GM19455 (cell line): ENCODE measurements around the gene CUX1.
"Not testable (repeated sequence)": the region's sequence is repeated elsewhere in the genome, so short reads cannot be mapped to it uniquely, and the experiment has no call there.

Experiments used
- ATAC-seq: cut with Tn5 transposase; IDR thresholded peaks from one replicate; pipeline ENCODE4 v1.9.1; 2021; ENCODE audit not compliant: unreplicated experiment

Gene CUX1

DNA sequence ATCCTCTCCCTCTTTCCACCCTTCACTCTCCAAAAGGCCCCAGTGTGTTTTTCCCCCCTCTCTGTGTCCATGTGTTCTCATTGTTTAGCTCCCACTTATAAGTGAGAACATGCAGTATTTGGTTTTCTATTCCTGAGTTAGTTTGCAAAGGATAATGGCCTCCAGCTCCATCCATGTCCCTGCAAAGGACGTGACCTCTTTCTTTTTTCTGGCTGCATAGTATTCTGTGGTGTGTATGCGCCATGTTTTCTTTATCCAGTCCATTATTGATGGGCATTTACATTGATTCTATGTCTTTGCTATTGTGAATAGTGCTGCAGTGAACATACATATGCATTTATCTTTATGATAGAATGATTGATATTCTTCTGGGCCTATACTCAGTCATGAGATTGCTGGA, 31.9 kb downstream of the CUX1 start:
- ATAC-seq: not testable (repeated sequence)

DNA sequence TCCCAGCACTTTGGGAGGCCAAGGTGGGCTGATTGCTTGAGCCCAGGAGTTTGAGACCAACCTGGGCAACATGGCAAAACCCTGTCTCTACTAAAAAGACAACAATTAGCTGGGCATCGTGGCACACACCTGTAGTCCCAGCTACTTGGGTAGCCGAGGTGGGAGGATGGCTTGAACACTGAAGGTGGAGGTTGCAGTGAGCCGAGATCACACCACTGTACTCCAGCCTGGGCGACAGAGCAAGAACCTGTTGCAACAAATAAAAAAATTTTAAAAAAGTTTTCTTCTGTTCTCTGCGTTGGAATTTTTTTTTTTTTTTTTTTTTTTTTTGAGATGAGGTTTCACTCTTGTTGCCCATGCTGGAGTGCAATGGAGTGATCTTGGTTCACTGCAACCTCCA, 34.9 kb downstream of the CUX1 start:
- not testable (repeated sequence) for ATAC-seq

DNA sequence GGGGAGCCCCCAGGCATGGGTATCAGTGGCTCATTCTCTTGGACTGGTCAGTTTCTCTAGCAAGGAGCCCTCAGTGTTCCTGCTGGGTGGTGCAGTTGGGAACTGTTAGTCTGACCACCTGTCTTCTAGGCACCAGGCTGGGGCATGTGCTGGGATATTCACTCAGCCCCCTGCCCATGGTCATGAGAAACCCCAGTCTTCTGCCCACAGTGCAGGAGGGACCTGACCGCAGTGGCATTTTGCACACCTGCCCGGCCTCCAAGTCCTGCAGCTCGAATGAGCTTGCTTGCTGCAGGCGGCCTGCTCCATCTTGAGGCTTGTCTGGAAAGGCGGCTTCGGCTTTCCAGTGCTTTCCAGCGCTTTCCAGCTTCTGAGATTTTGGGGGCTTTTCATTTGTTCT, 36.3 kb downstream of the CUX1 start:
- ATAC-seq: no peak

DNA sequence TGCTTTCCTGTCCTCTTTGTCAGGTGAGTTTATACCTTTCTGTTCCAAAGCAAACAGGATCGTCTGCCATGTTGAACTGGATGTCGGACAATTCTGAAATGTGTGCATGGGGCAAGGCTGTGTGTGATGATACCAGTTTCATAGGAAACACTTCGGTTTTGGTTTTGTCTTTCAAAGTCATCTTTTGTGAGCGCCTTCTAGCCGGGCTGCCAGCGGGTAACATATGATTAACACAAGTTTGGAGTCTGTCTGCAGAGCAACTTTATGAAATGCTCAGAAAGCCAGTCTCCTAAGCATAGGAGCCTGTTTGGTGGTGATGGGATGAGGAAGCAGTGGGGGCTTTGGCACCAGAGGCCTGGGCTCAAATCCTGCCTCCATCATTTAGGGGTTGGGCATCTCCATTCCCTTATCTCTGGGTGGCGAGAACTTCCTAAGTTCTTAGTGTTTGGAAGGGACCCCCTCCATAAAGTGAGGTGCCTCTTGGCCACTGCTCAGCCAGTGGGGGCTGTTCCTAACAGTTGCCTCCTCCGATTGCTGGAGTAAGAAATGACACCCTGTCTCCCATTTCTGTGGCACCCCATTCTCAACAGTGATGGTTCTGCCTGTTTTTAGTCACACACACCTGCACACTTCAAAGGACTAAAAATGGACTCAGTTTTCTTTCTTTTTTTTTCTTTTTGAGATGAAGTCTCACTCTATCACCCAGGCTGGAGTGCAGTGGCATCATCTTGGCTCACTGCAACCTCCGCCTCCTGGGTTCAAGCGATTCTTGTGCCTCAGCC, 36.8 kb downstream of the CUX1 start:
- no peak for ATAC-seq

DNA sequence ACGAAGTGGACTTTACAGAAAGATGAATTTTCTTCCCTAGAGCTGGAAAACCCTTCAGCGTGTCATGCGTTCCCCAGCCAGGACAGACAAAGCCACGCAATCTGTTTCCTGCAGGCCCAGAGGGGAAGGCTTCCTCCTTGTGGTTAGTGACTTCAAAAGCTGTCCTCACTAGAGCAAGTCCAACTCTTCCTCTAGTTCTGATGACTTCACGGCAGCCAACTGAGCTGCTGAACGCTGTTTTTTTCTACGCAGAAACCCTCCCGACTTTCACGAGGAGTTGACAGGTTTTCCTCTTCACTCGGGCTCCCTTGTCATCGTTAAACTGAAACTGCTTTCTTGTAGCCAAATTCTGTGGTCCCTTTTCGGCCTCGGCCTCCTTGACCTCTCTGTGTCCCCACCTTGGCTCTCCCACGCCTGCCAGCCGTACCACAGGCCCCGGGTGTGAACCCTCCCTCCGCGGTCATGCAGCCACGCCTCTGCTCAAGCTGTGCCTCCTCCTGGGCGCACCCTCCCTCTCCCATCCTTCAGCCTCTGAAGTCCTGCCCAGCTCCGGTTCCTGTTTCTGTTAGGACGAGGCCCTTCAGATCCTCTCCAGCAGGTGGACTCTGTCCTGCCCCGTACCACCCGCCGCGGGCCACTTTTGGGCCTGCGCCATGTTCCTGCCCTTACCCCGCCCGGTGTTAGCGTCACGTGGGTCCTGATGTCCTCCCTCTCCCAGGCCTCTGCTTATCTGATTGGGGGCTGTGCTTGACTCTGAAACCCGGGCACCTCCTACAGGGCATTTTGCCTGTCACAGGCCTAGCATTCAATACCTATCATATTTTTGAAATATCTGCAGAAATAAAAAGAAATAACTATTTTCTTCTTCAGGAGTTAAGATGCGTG, 39.3 kb downstream of the CUX1 start:
- ATAC-seq: peak; percentile 91

DNA sequence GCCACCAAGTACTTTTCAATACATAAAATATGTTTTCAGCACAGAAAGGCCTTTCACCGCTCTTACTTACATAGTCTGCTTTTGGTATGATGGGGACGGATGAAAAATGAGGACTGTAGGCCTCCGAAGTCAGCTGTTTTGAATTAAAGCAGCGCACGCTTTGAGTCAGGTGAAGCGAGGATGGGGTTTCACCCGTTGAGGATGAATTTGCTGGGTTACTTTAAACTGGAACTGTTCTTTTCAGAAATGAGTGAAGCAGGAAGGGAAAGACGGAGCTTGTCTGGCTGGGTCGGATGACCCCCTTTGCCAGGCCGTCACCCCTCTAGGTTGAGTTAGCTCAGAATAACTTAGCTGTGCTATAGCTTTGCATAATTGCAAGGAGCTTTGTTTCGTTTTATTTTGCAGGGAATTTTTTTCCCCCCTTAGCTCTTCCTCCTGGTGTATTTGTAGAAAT, 40.0 kb downstream of the CUX1 start:
- ATAC-seq: peak; percentile 37

DNA sequence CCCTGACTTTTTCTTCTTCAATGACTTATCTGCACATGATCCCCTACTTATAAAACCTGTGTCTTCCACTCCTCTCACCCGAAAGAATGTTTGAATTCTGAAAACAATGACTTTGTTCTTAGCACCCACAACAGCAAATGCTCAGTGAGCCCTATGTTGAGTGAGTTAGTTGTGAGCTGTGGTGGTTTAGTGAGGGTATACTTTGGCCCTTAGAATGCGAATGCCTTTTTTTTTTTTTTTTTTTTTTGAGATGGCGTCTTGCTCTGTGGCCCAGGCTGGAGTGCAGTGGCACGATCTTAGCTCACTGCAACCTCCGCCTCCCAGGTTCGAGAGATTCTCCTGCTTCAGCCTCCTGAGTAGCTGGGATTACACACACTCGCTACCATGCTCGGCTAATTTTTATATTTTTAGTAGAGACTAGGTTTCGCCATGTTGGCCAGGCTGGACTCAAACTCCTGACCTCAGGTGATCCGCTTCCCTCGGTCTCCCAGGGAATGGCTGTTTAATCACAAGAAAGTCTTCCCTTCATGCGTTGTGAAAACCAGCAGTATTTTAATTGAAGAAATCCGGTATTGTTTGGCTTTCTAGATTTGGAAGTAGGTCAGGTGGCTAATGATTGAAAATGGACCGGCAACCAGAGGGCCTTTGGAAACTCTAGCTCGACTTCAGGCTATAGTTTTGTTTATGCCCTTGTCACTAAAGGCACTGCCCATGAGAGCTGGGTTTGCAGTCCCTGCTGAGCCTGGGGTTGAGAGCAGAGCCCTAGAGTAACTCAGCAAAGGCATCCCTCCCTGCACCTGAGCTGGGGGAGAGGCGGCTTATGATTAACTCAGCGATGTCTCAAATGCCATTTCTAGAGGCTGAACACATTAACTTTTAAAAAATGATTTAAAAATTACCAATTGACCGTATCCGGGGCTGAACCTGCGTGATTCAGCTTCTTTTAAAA, 41.3 kb downstream of the CUX1 start:
- no peak for ATAC-seq

DNA sequence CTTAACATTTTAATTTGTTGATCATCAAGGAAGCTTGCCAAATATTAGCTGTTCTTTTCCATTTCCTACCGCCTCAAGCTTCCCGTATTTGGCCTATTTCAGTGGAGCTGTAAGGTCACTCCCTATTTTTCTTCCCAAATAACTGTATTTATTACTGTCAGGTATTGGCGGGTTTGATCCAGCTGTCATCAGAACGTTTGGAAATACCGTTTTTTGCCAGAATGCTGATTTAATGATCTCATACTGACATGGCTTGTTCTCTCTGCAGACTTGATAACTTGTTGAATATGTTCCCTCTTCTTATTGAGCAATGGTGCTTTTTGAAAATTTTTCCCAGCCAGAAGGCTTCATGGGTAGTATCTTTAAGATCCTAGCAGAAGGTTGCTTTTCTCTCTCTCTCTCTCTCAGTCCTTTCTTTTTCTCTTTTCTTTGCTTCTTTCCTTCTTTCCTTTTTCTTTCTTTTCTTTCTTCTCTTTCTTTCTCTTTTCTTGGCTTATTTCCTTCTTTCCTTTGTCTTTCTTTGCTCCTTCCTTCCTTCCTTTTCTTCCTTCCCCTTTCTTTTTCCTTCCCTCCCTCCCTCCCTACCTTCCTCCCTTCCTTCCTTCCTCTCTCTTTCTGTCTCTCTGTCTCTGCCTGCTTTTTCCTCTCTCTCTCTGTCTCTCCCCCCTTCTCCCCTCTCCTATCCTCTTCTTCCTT, 42.1 kb downstream of the CUX1 start:
- no peak for ATAC-seq

DNA sequence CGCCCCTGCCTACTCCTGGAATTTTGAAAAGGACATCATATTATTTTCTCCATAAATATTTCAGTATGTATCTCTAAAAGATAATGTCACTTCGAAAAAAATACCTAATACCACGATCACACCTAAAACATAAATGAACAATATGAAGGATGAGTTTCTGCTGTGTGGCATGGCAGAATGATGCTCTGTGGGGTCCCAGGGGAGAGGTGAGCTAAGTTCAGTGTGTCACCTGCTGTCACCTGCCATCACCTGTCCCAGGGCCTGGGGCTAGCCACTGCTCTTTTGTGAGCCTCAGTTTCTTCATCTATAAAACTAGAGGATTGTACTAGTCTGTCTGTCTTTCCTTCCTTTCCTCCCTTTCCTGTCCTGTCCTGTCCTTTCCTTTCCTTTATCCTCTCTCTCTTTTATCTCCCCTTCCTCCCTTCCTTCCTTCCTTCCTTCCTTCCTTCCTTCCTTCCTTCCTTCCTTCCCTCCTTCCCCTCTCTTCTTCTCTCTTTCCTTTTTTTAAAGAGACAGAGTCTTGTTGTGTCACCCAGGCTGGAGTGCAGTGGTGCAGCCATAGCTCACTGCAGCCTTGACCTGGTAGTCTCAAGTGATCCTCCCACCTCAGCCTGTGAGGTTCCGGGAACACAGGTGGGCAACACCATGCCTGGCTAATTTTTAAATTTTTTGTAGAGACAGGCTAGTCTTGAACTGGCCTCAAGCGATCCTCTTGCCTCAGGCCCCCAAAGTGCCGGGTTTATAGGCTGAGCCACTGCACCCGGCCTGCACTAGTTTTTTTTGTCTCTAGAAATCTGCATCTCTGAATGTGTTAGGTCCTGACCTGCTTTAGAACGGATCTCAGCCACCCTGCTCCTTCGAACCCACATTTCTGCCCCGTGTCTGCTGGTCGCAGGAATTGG, 43.1 kb downstream of the CUX1 start:
- no peak for ATAC-seq

DNA sequence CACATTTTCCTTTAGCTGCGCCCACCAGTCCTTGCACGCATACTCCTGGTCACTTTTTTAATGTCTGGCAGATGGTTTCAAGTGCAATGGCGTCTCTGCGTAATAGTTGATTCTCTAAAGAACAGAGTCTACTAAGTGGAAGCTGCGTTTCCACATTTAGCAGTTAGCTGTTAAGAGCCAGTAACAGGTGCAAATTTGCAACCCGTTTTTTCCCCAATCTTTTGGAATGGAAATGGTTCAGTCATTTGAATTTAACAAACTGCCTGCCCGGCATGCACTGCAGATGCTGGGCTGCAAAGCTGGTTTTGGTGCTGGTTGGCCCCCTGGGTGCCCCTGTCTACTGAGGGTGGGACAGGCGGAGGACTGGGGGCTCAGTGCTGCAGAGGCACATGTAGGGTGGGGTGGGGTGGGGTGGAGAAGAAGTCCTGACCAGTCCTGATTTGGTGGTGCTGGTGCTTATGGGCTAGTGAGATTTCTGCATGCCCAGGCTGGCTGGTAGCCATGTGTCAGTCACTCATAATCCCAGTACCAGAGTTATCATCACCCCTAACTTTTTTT, 43.9 kb downstream of the CUX1 start:
- ATAC-seq: no peak

DNA sequence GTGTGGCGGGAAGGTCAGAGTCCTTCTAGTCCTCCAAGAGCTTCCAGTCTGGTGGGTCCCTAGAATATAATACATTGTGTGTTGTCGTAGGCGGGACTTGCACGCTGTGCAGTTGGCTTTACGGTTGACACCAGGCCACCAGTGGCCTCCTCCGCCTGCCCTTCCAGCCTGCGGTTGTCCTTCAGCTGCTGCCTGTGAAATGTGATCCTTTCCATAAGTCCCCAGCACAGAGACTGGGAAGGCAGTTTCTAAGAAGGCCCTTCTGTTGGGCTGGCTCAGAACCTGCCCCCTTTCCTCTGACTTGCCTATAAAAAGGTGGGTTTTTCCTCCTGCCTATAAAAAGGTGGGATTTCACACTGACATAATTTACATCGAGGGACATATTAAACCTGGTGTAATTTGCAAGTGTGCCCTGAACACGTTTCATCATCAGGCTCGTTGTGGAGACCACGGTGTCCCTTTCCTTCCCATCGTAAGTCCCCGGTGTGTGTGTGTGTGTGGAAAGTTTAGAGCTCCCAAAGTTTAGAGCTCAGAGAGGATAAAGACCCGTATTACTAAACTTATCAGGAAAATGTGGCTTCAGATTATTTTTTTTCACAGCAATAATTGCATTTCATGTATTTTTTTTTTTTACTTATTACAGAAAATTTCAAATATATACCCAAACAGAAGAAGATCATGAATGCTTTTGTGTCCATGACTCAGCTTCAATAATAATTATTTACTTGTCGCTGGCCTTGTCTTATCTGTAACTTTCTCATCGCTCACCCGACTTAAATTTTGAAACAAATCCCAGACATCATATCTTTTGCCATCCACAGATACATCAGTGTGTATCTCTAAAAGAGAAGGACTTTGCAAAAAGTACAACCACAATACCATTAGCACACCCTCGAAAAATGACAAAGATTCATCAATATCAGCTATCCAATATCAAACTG, 45.1 kb downstream of the CUX1 start:
- no peak for ATAC-seq

DNA sequence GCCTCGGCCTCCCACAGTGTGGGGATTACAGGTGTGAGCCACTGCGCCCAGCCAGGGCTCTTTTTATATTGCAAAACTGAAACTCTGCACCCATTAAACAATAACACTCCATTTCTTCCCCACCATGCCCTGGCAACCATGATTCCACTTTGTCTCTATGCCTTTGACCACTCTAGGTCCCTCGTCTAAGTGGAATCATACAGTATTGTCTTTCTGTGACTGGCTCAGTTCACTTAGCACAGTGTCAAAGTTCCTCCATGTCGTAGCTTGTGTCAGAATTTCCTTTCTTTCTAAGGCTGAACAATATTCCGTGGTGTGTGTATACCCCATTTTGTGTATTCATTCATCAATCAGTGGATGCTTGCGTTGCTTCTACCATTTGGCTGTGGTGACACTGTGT, 46.2 kb downstream of the CUX1 start:
- ATAC-seq: no peak

DNA sequence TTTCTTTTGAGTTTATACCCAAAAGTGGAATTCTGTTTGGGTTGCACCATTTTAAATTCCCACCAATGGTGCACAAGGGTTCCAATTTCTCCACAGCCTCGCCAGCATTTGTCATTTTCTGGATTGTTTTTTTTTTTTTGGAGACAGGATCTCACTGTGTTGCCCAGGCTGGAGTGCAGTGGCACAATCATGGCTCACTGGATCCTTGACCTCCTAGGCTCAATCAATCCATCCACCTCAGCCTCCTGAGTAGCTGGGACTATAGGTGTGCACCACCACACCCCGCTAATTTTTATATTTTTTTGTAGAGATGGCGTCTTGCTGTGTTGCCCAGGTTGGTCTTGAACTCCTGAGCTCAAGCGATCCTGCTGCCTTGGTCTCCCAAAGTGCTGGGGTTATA, 46.6 kb downstream of the CUX1 start:
- no peak for ATAC-seq

DNA sequence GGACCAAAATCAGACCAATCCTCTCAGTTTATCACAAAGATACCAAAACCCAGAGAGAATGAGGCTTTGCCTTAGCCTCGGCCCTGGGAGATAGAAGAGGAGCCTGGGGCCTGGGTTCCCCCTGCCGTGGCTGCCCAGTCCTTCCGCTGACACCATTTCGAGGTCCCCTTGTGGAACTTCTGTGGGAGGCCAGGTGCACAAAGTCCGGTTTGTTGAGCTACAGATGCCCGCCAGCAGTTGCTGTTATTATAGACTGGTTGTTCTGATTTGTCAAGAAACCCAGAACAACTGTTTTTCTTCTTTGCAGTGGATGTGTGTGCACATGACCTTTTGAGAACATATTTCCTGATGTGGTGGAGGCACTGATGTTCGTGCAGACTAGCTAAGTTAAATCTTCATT, 47.6 kb downstream of the CUX1 start:
- ATAC-seq: no peak

DNA sequence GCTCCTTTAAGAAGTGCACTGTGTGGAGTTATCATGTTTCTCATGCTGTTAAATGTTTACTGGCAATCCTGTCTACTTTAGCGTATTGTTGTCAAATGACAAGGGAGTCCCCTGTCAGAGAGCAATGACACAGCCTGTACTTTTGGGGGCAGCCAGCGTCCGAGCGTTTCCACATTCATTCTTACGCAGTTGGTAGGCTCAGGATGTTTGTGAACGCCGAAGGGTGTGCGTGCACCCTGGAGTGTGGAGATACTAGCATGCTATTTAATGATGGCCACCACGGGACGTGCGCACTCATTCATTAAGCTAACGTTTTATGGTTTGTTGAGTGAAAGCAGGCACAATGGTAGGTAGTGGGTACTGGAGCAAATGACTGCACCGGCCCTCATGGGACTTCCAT, 48.0 kb downstream of the CUX1 start:
- ATAC-seq: no peak

DNA sequence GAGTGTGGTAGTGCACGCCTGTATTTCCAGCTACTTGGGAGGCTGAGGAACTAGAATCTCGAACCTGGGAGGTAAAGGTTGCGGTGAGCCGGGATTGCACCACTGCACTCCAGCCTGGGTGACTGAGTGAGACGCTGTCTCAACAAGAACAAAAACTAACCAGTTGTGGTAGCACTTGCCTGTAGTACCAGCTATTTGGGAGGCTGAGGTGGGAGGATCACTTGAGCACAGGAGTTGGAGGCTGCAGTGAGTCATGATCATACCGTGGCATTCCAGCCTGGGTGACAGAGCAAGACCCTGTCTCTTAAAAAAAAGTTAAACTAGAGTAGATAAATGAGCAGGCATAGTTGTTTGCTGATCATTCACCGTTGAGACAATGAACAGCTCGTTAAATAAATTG, 48.9 kb downstream of the CUX1 start:
- no peak for ATAC-seq

DNA sequence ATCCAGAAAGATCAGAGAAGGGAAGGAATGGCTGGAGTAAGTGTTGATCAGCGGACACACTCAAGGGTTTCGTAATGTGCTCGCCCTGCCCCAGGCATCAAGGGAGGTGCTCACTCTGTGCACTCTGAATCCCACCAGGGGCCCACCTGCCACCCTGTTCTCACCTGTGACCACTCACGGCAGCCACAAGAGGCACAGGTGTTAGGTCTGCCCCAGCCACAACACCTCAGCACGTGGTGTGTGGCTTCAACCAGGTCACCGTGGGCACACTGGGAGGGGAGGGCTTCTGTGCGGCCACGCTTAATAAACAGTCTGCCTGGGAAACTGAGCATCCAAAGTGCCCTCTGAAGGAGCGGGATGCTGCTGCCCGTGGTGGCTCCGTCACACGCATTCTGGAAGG, 49.8 kb downstream of the CUX1 start:
- no peak for ATAC-seq

DNA sequence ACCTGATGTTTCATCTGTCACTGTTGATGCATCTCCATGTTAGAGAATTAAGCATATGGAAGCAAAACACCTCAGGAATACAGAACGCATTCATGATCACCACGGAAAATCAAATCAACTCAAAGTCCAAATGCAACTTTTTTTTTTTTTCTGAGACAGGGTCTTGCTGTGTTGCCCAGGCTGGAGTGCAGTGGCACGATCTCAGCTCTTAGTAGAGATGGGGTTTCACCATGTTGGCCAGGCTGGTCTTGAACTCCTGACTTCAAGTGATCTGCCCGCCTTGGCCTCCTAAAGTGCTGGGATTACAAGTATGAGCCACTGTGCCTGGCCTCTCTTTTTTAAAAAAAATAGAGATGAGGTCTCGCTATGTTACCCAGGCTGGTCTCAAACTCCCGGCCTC, 50.3 kb downstream of the CUX1 start:
- not testable (repeated sequence) for ATAC-seq
